ENCODE measurements around the gene TEKTIP1. TPM values are rescaled to one million over a fixed set of nuclear protein-coding genes. Genes with fewer than 3 reads are reported as not detected.

TEKTIP1 gene
- total RNA-seq, 1 experiment from 2014 or later, result not detected

- Histone ChIP-seq H3K9me3 (ENCODE audit: control insufficient read depth, insufficient read depth, low read depth, low read length) (no peaks in the 10 kb centered on the region), H3K4me1 (ENCODE audit: control insufficient read depth, insufficient read depth, low read length) (no peaks in the 10 kb centered on the region; the same call in none of the 2 replicates), H3K27me3 (ENCODE audit: control insufficient read depth, insufficient read depth, low read length) (no peaks in the 10 kb centered on the region), H3K4me3 (ENCODE audit: low read depth in 2 of 2, low read length in 2 of 2) (no peak overlapping the region), H3K36me3 (ENCODE audit: control insufficient read depth, insufficient read depth, low read length) (no peaks in the 10 kb centered on the region), H3K27ac (ENCODE audit: low read length) (no peak overlapping the region)
- ATAC-seq, result no peak
- CTCF ChIA-PET, result no interaction called here
- intact Hi-C loops (cut with micrococcal nuclease; ENCODE audit: unreplicated experiment) (no loop called here), in situ Hi-C loops (cut with HindIII; ENCODE audit: low pct_unique_long_range_greater_than_20kb, low sequenced_read_pairs) (no loop called here)
- no peak for DNase-seq (ENCODE audit: low read depth, low spot score)
- POLR2A ChIA-PET, result interaction anchor here (0.7 kb wide), 1 partner anchor 144 kb away, joined by 8 read pairs; no protein-coding TSS in a partner anchor
- BruUV-seq (replicated peaks), result no TSS peak
- TF ChIP-seq CTCF (IDR thresholded peaks at IDR 0.05) (no peak), SIN3A (IDR thresholded peaks at IDR 0.05; ENCODE audit: borderline replicate concordance, insufficient read depth, low read depth, low read length) (no peak), TCF7L2 (IDR thresholded peaks at IDR 0.05; ENCODE audit: low read depth, low read length) (no peak), POLR2AphosphoS5 (IDR thresholded peaks at IDR 0.05; ENCODE audit: low read depth, low read length) (no peak), REST (IDR thresholded peaks at IDR 0.05; ENCODE audit: insufficient read depth in 1 of 2, low read depth in 2 of 2, low read length in 1 of 2) (no peak)
Measured at GRCh38 chr19:3517638-3518037, 21.3 kb upstream of the TEKTIP1 start.

- in situ Hi-C loops (cut with HindIII; ENCODE audit: low pct_unique_long_range_greater_than_20kb, low sequenced_read_pairs), result no loop called here
- intact Hi-C loops (cut with micrococcal nuclease; ENCODE audit: unreplicated experiment), result no loop called here
- Histone ChIP-seq H3K4me3 (ENCODE audit: low read depth in 2 of 2, low read length in 2 of 2) (no peak overlapping the region), H3K27me3 (ENCODE audit: control insufficient read depth, insufficient read depth, low read length) (no peaks in the 10 kb centered on the region), H3K4me1 (ENCODE audit: control insufficient read depth, insufficient read depth, low read length) (no peaks in the 10 kb centered on the region; the same call in none of the 2 replicates), H3K36me3 (ENCODE audit: control insufficient read depth, insufficient read depth, low read length) (no peaks in the 10 kb centered on the region), H3K9me3 (ENCODE audit: control insufficient read depth, insufficient read depth, low read depth, low read length) (no peaks in the 10 kb centered on the region), H3K27ac (ENCODE audit: low read length) (no peak overlapping the region)
- no TSS peak for BruUV-seq (replicated peaks)
- DNase-seq (ENCODE audit: low read depth, low spot score) (no peak), ATAC-seq (no peak)
- TF ChIP-seq SIN3A (IDR thresholded peaks at IDR 0.05; ENCODE audit: borderline replicate concordance, insufficient read depth, low read depth, low read length), result no peak
- no peak for TF ChIP-seq REST (IDR thresholded peaks at IDR 0.05; ENCODE audit: insufficient read depth in 1 of 2, low read depth in 2 of 2, low read length in 1 of 2)
- TF ChIP-seq POLR2AphosphoS5 (IDR thresholded peaks at IDR 0.05; ENCODE audit: low read depth, low read length), result no peak
- TF ChIP-seq TCF7L2 (IDR thresholded peaks at IDR 0.05; ENCODE audit: low read depth, low read length), result no peak
- TF ChIP-seq CTCF (IDR thresholded peaks at IDR 0.05), result no peak
- ChIA-PET CTCF (interaction anchor here (0.7 kb wide), 1 partner anchor 1244 kb away, joined by 5 read pairs; no protein-coding TSS in a partner anchor), POLR2A (interaction anchor here (0.7 kb wide), 1 partner anchor 145 kb away, joined by 8 read pairs; no protein-coding TSS in a partner anchor)
Measured at GRCh38 chr19:3518255-3518654, 20.7 kb upstream of the TEKTIP1 start.
